Neuronal stem cell (in vitro differentiated cells): ENCODE measurements around the gene UBASH3B.

ENCODE experiments used
- DNase-seq: peaks from one replicate; pipeline ENCODE4 v3.0.0-alpha.2; 2013; ENCODE audit warnings: low spot score
- H2AFZ ChIP-seq: one replicate; pipeline ENCODE4 v1.6.1; 2013; ENCODE audit warnings: mild to moderate bottlenecking, low read length, inconsistent platforms
- H2AK5ac ChIP-seq: 2 replicates; pipeline ENCODE4 v1.6.1; 2013; ENCODE audit warnings: low read depth, mild to moderate bottlenecking, inconsistent platforms, low read length, moderate library complexity, mixed read lengths
- H2BK120ac ChIP-seq: 2 replicates; pipeline ENCODE4 v1.6.1; 2013; ENCODE audit warnings: low read depth, mild to moderate bottlenecking, inconsistent platforms, low read length, moderate library complexity, mixed read lengths
- H2BK12ac ChIP-seq: one replicate; pipeline ENCODE4 v1.6.1; 2013; ENCODE audit warnings: low read length, inconsistent platforms
- H2BK15ac ChIP-seq: 2 replicates; pipeline ENCODE4 v1.6.1; 2013; ENCODE audit warnings: mild to moderate bottlenecking, low read length, inconsistent platforms, mixed read lengths
- H2BK5ac ChIP-seq: one replicate; pipeline ENCODE4 v1.6.1; 2013; ENCODE audit warnings: inconsistent platforms, mild to moderate bottlenecking, low read length, moderate library complexity
- H3K14ac ChIP-seq: one replicate; pipeline ENCODE4 v1.6.1; 2013; ENCODE audit warnings: low read length, inconsistent platforms
- H3K18ac ChIP-seq: 2 replicates; pipeline ENCODE4 v1.6.1; 2013; ENCODE audit warnings: low read length, inconsistent platforms
- H3K23ac ChIP-seq: 2 replicates; pipeline ENCODE4 v1.6.1; 2013; ENCODE audit warnings: low read depth, mild to moderate bottlenecking, mixed read lengths, low read length, inconsistent platforms; ENCODE audit not compliant: poor library complexity
- H3K27ac ChIP-seq: replicated peaks from 3 replicates; pipeline ENCODE4 v1.5.1; 2013; ENCODE audit warnings: low read length, inconsistent platforms
- H3K27me3 ChIP-seq, 3 experiments: 2 replicates each; pipeline ENCODE4 v1.6.1; 2013; ENCODE audit warnings: low read length in 3 of 3, mild to moderate bottlenecking in 2 of 3, inconsistent platforms in 1 of 3, low read depth in 1 of 3, mixed read lengths in 1 of 3, moderate library complexity in 1 of 3; ENCODE audit not compliant: control insufficient read depth in 3 of 3, insufficient read depth in 3 of 3
- H3K36me3 ChIP-seq, 2 donors: replicated peaks in 1 of 2; 2 replicates each; pipeline ENCODE4 v1.6.1; 2013; ENCODE audit warnings: low read length in 2 of 2; ENCODE audit not compliant: control insufficient read depth in 2 of 2, insufficient read depth in 2 of 2
- H3K4ac ChIP-seq: 2 replicates; pipeline ENCODE4 v1.6.1; 2013; ENCODE audit warnings: inconsistent platforms, mild to moderate bottlenecking, low read length, moderate library complexity
- H3K4me1 ChIP-seq, 2 donors: 1 replicate in 1 of 2; 2 replicates in 1 of 2; pipeline ENCODE4 v1.6.1; 2013; ENCODE audit warnings: low read length in 2 of 2, low read depth in 1 of 2; ENCODE audit not compliant: control insufficient read depth in 2 of 2, insufficient read depth in 1 of 2
- H3K4me2 ChIP-seq: one replicate; pipeline ENCODE4 v1.6.1; 2013; ENCODE audit warnings: mild to moderate bottlenecking, low read length, inconsistent platforms; ENCODE audit not compliant: insufficient read depth, poor library complexity, severe bottlenecking
- H3K4me3 ChIP-seq, 2 donors: 2 replicates each; pipeline ENCODE4 v1.5.1; 2013; ENCODE audit warnings: low read length in 2 of 2, mild to moderate bottlenecking in 2 of 2, inconsistent platforms in 1 of 2, moderate library complexity in 1 of 2
- H3K79me1 ChIP-seq: one replicate; pipeline ENCODE4 v1.6.1; 2013; ENCODE audit warnings: low read depth, mild to moderate bottlenecking, inconsistent platforms, low read length, moderate library complexity
- H3K9ac ChIP-seq: one replicate; pipeline ENCODE4 v1.6.1; 2013; ENCODE audit warnings: mild to moderate bottlenecking, low read depth, low read length, inconsistent platforms; ENCODE audit not compliant: poor library complexity
- H3K9me3 ChIP-seq, 2 donors: replicated peaks in 1 of 2; 2 replicates each; pipeline versions ENCODE3 to v1.6.1; 2013; ENCODE audit warnings: low read length in 2 of 2, mild to moderate bottlenecking in 2 of 2, inconsistent platforms in 1 of 2, low read depth in 1 of 2, mixed read lengths in 1 of 2, moderate library complexity in 1 of 2; ENCODE audit not compliant: control insufficient read depth in 2 of 2, insufficient read depth in 1 of 2
- H4K8ac ChIP-seq: one replicate; pipeline ENCODE4 v1.6.1; 2013; ENCODE audit warnings: low read depth, mild to moderate bottlenecking, inconsistent platforms, low read length, moderate library complexity
- H4K91ac ChIP-seq: one replicate; pipeline ENCODE4 v1.6.1; 2013; ENCODE audit warnings: low read length, low read depth, mild to moderate bottlenecking, inconsistent platforms; ENCODE audit not compliant: poor library complexity
- WGBS, 2 donors: extraction: QIAGEN DNeasy Blood & Tissue Kit; methylation state at CpG; one replicate each; pipeline ENCODE4 v1.1.7; 2013; ENCODE audit warnings: missing lambda C conversion rate in 2 of 2, mixed read lengths in 1 of 2; ENCODE audit not compliant: insufficient read length in 2 of 2, insufficient replicate concordance in 1 of 2; ENCODE audit errors: extremely low coverage in 2 of 2; 5-methylcytosine and 5-hydroxymethylcytosine counted together

The UBASH3B gene

GRCh38 chr11:122765487-122766131, 110.1 kb downstream of the UBASH3B start:
- H3K9me3 ChIP-seq = no peaks in the 10 kb centered on the region
- no peak overlapping the region for H4K8ac ChIP-seq
- no peak overlapping the region for H3K14ac ChIP-seq
- H2BK5ac ChIP-seq = no peak overlapping the region
- no CpG with 5 or more reads among the region's 4 CpGs for WGBS, 2 donors
- no peaks in the 10 kb centered on the region for H3K79me1 ChIP-seq
- no peak overlapping the region for H2BK12ac ChIP-seq
- no peak overlapping the region for H2BK15ac ChIP-seq
- H3K23ac ChIP-seq = no peak overlapping the region
- H3K36me3 ChIP-seq = no peaks in the 10 kb centered on the region
- no peak overlapping the region for H3K4ac ChIP-seq
- H4K91ac ChIP-seq = peak overlapping the region; percentile 34
- H2BK120ac ChIP-seq = no peak overlapping the region
- H3K4me3 ChIP-seq = no peak overlapping the region
- peak overlapping the region; percentile 11 for H3K18ac ChIP-seq
- no peak for DNase-seq
- H2AFZ ChIP-seq = no peak overlapping the region
- no peak overlapping the region for H3K9ac ChIP-seq
- no peak overlapping the region for H3K27ac ChIP-seq
- H3K4me2 ChIP-seq = no peak overlapping the region
- peaks cover 0 to 14% of the 10 kb centered on the region in 2 donors for H3K4me1 ChIP-seq
- H3K27me3 ChIP-seq = no peaks in the 10 kb centered on the region
- H2AK5ac ChIP-seq = no peak overlapping the region

- Histone ChIP-seq H3K14ac (no peak overlapping the region), H2BK12ac (no peak overlapping the region), H3K23ac (no peak overlapping the region), H2BK5ac (no peak overlapping the region), H3K27me3 (no peaks in the 10 kb centered on the region), H2BK15ac (no peak overlapping the region), H2AFZ (no peak overlapping the region), H3K9me3 (no peaks in the 10 kb centered on the region), H2BK120ac (no peak overlapping the region), H2AK5ac (no peak overlapping the region), H3K4me3 (no peak overlapping the region), H3K4me2 (no peak overlapping the region), H3K4ac (no peak overlapping the region), H3K36me3 (no peaks in the 10 kb centered on the region), H3K18ac (no peak overlapping the region), H4K8ac (no peak overlapping the region), H3K9ac (no peak overlapping the region), H3K79me1 (no peaks in the 10 kb centered on the region), H3K27ac (no peak overlapping the region), H3K4me1 (peaks cover 0 to 5% of the 10 kb centered on the region in 2 donors), H4K91ac (no peak overlapping the region)
- WGBS, 2 donors = no CpG with 5 or more reads among the region's 4 CpGs
- DNase-seq = no peak
These were observed 113.7 kb downstream of the UBASH3B start for GRCh38 chr11:122769126-122769780.

- H2BK15ac ChIP-seq = no peak overlapping the region
- no peak overlapping the region for H2BK5ac ChIP-seq
- no peak overlapping the region for H4K8ac ChIP-seq
- no CpG with 5 or more reads among the region's 7 CpGs for WGBS, 2 donors
- no peak overlapping the region for H3K9ac ChIP-seq
- no peaks in the 10 kb centered on the region for H3K36me3 ChIP-seq
- H3K4me2 ChIP-seq = no peak overlapping the region
- H3K4ac ChIP-seq = no peak overlapping the region
- no peak overlapping the region for H2AK5ac ChIP-seq
- H3K4me3 ChIP-seq = no peak overlapping the region
- DNase-seq = no peak
- H3K14ac ChIP-seq = no peak overlapping the region
- H2AFZ ChIP-seq = no peak overlapping the region
- H3K79me1 ChIP-seq = no peaks in the 10 kb centered on the region
- no peak overlapping the region for H2BK12ac ChIP-seq
- H3K23ac ChIP-seq = no peak overlapping the region
- no peak overlapping the region for H3K18ac ChIP-seq
- H3K4me1 ChIP-seq = peaks cover 0 to 3% of the 10 kb centered on the region in 2 donors
- H3K9me3 ChIP-seq = no peaks in the 10 kb centered on the region
- no peak overlapping the region for H2BK120ac ChIP-seq
- no peak overlapping the region for H3K27ac ChIP-seq
- H3K27me3 ChIP-seq = no peaks in the 10 kb centered on the region
- H4K91ac ChIP-seq = no peak overlapping the region
These were observed 117.4 kb downstream of the UBASH3B start for GRCh38 chr11:122772945-122773344.

- Histone ChIP-seq H3K9ac (no peak overlapping the region), H2BK15ac (no peak overlapping the region), H3K27ac (no peak overlapping the region), H3K18ac (no peak overlapping the region), H2BK5ac (no peak overlapping the region), H2BK120ac (no peak overlapping the region), H3K4ac (no peak overlapping the region), H3K36me3 (no peaks in the 10 kb centered on the region), H2AFZ (no peak overlapping the region), H3K4me2 (no peak overlapping the region), H3K9me3 (no peaks in the 10 kb centered on the region), H4K91ac (no peak overlapping the region), H2BK12ac (no peak overlapping the region), H3K27me3 (no peaks in the 10 kb centered on the region), H3K79me1 (no peaks in the 10 kb centered on the region), H2AK5ac (no peak overlapping the region), H4K8ac (no peak overlapping the region), H3K4me3 (no peak overlapping the region), H3K14ac (no peak overlapping the region), H3K4me1 (peaks cover 0 to 3% of the 10 kb centered on the region in 2 donors), H3K23ac (no peak overlapping the region)
- WGBS, 2 donors = no CpG with 5 or more reads among the region's 8 CpGs
- no peak for DNase-seq
These were observed 118.3 kb downstream of the UBASH3B start for GRCh38 chr11:122773781-122774266.
